DMS 273 treated with DMSO at 0.1 percent for 48 hours (cell line): Measurements from ENCODE around the gene ZNF576.
"Not testable (repeated sequence)": the region's sequence is repeated elsewhere in the genome, so short reads cannot be mapped to it uniquely, and the experiment has no call there.

Experiments
- DNase-seq: peaks from one replicate; lab custom pipeline; 2025; lab: John Stamatoyannopoulos, UW

ZNF576 gene

GRCh38 chr19:43595999-43596841 lies at the start of gene ZNF576, which contains the start of gene IRGQ:
TSS of gene ZNF576 (plus strand) at chr19:43596595. CDS start at chr19:43597109, 514 bp downstream.
TSS of gene IRGQ (minus strand) at chr19:43596134. CDS start at chr19:43595338, 796 bp downstream.
- DNase-seq: peak; percentile 92

GRCh38 chr19:43547926-43548325 lies 48.5 kb upstream of the ZNF576 start:
- DNase-seq: not testable (repeated sequence)

GRCh38 chr19:43548706-43549105 lies 47.7 kb upstream of the ZNF576 start:
- no peak for DNase-seq

- DNase-seq: no peak
Measured at GRCh38 chr19:43551399-43552197, 44.8 kb upstream of the ZNF576 start.

- no peak for DNase-seq
Measured at GRCh38 chr19:43552198-43552450, 44.3 kb upstream of the ZNF576 start.

- DNase-seq: no peak
Measured at GRCh38 chr19:43552616-43553015, 43.8 kb upstream of the ZNF576 start.

- no peak for DNase-seq
Measured at GRCh38 chr19:43553656-43554055, 42.7 kb upstream of the ZNF576 start.

- DNase-seq: no peak
Measured at GRCh38 chr19:43554317-43554895, 42.0 kb upstream of the ZNF576 start.

GRCh38 chr19:43555185-43555770 lies 41.1 kb upstream of the ZNF576 start:
- DNase-seq: peak; percentile 17

- DNase-seq: no peak
Measured at GRCh38 chr19:43560687-43561086, 35.7 kb upstream of the ZNF576 start.

GRCh38 chr19:43561139-43561970 lies 35.0 kb upstream of the ZNF576 start:
- no peak for DNase-seq

GRCh38 chr19:43562226-43562697 lies 34.1 kb upstream of the ZNF576 start:
- DNase-seq: no peak

- DNase-seq: peak; percentile 5
Measured at GRCh38 chr19:43562698-43563241, 33.6 kb upstream of the ZNF576 start.

- no peak for DNase-seq
Measured at GRCh38 chr19:43563816-43564457, 32.5 kb upstream of the ZNF576 start.

GRCh38 chr19:43564800-43565199 lies 31.6 kb upstream of the ZNF576 start:
- no peak for DNase-seq

GRCh38 chr19:43569657-43570056 lies 26.7 kb upstream of the ZNF576 start:
- no peak for DNase-seq

GRCh38 chr19:43570174-43570791 lies 26.1 kb upstream of the ZNF576 start:
- no peak for DNase-seq

GRCh38 chr19:43572171-43572588 lies 24.2 kb upstream of the ZNF576 start:
- DNase-seq: no peak

- no peak for DNase-seq
Measured at GRCh38 chr19:43574424-43575155, 21.8 kb upstream of the ZNF576 start.
